Kidney (tissue), 14 donors: ENCODE results near the gene AKAP13. TPM values are rescaled to one million over a fixed set of nuclear protein-coding genes. Genes with fewer than 3 reads are reported as not detected.

Experiments
- DNase-seq, 5 donors: peaks; one replicate each; pipeline ENCODE4 v3.0.0-alpha.2; 2013 to 2020
- FAIRE-seq: peaks from 2 replicates; lab custom pipeline; 2012; peaks lifted over from hg19 to GRCh38; lab: Jason Lieb, UNC
- H3K27ac ChIP-seq, 2 donors: one replicate each; pipeline ENCODE4 v1.7.0; 2013; ENCODE audit warnings: low read depth in 2 of 2, low read length in 2 of 2, inconsistent platforms in 1 of 2
- H3K27me3 ChIP-seq: one replicate; pipeline ENCODE4 v1.7.1; 2013; ENCODE audit warnings: low read length, inconsistent platforms; ENCODE audit not compliant: control insufficient read depth, insufficient read depth
- H3K36me3 ChIP-seq, 3 donors: one replicate each; pipeline versions ENCODE4 v1.7.0 to v1.7.1; 2013; ENCODE audit warnings: low read length in 3 of 3, control low read depth in 1 of 3, inconsistent platforms in 1 of 3; ENCODE audit not compliant: insufficient read depth in 3 of 3, control insufficient read depth in 2 of 3
- H3K4me1 ChIP-seq, 3 donors: one replicate each; pipeline versions ENCODE4 v1.7.0 to v1.7.1; 2013; ENCODE audit warnings: low read length in 3 of 3, inconsistent platforms in 1 of 3, low read depth in 1 of 3; ENCODE audit not compliant: control insufficient read depth in 2 of 3, insufficient read depth in 2 of 3
- H3K4me3 ChIP-seq, 3 donors: one replicate each; pipeline versions ENCODE4 v1.7.0 to v1.8.1; 2013; ENCODE audit warnings: low read length in 3 of 3, control low read depth in 1 of 3, inconsistent platforms in 1 of 3
- H3K9ac ChIP-seq, 3 donors: one replicate each; pipeline versions ENCODE4 v1.7.0 to v1.7.1; 2013; ENCODE audit warnings: low read length in 3 of 3, control low read depth in 1 of 3, inconsistent platforms in 1 of 3
- H3K9me3 ChIP-seq, 3 donors: one replicate each; pipeline versions ENCODE4 v1.7.0 to v1.7.1; 2013; ENCODE audit warnings: low read length in 3 of 3, control low read depth in 1 of 3, inconsistent platforms in 1 of 3; ENCODE audit not compliant: control insufficient read depth in 2 of 3, insufficient read depth in 1 of 3
- CTCF ChIP-seq: IDR thresholded peaks from 3 replicates; pipeline ENCODE4 v1.5.1; 2012; ENCODE audit warnings: mild to moderate bottlenecking, moderate library complexity, borderline replicate concordance; ENCODE audit not compliant: insufficient read depth; ENCODE audit errors: extremely low read depth
- intact Hi-C: fragments of 100-400 bp; cut with DNase I; formaldehyde crosslinking; loops from one replicate; pipeline ENCODE4 v1.11.1; 2022
- polyA plus RNA-seq: library from polyadenylated mRNA; stranded (reverse); fragments of 350-450 nt; fragmentation: Illumina TruSeq; extraction: RNeasy Lipid Tissue Mini Kit (QIAGEN cat#74804); gene quantifications from one replicate; pipeline ENCODE4 v1.2.3, GENCODE V29; 2014; ENCODE audit warnings: low read depth, low replicate concordance; ENCODE audit not compliant: insufficient read depth
- total RNA-seq: library from RNA; stranded (reverse); fragmentation: NEBNext Ultra II Directional; extraction: Animal tissue kit (Norgen Biotek cat#: 25700); gene quantifications from one replicate; pipeline ENCODE4 v1.2.1, GENCODE V29; 2021
- donor health status: control.
- donor health status: control.
- donor health status: control.
- donor health status: control.
- donor health status: control.
- donor health status: DM: yes; HTN: yes; CAD: no.
- donor health status: Normal renal cell carcinoma (clear cell type).

Gene AKAP13
- total and polyA plus RNA-seq, 2 donors from 2014 or later: 18.8 to 174 TPM

- Histone ChIP-seq H3K9ac (no peak overlapping the region), H3K36me3 (no peaks in the 10 kb centered on the region), H3K27me3 (no peaks in the 10 kb centered on the region), H3K4me3 (no peak overlapping the region), H3K9me3 (no peaks in the 10 kb centered on the region), H3K27ac (no peak overlapping the region), H3K4me1 (no peaks in the 10 kb centered on the region)
- no peak for TF ChIP-seq CTCF
- intact Hi-C loops: no loop called here
- DNase-seq: no peak
- FAIRE-seq: no peak
Observed at GRCh38 chr15:85518979-85519761, 138.8 kb downstream of the AKAP13 start.

- FAIRE-seq (no peak), DNase-seq (no peak)
- TF ChIP-seq CTCF: no peak
- Histone ChIP-seq H3K27me3 (no peaks in the 10 kb centered on the region), H3K9me3 (no peaks in the 10 kb centered on the region), H3K9ac (no peak overlapping the region), H3K4me3 (no peak overlapping the region), H3K27ac (no peak overlapping the region), H3K4me1 (no peaks in the 10 kb centered on the region), H3K36me3 (no peaks in the 10 kb centered on the region)
- intact Hi-C loops: no loop called here
Observed at GRCh38 chr15:85520650-85521049, 140.2 kb downstream of the AKAP13 start.

DNA sequence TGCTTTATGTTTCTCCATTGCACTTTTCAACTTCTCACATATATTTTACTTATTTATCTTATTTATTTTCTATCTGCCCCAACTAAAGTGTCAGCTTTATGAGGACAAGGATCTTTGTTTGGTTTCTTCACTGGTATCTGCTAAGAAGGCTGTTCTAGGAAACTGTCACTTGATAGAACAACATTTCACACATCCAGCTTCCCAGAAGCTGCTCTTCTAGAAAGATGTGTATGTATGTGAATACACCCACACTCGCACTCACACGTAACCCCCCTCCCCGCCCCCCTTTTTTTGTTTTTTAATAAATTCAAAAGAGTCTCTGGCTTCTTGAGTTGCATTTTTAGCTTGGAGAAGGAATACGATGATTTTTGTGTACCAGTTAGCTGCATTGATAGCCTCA is 143.1 kb downstream of the AKAP13 start:
- no peak for TF ChIP-seq CTCF
- H3K4me3 ChIP-seq: no peak overlapping the region
- intact Hi-C loops: no loop called here

More for the DNA sequence above, 143.1 kb downstream of the AKAP13 start:
- H3K9ac ChIP-seq: no peak overlapping the region
- DNase-seq (peak in 1 of 5 donors; percentile 56), FAIRE-seq (no peak)
- no peaks in the 10 kb centered on the region for H3K9me3 ChIP-seq
- peaks cover 0 to 2% (median 0%) of the 10 kb centered on the region in 3 donors for H3K36me3 ChIP-seq
- H3K27ac ChIP-seq: no peak overlapping the region
- no peaks in the 10 kb centered on the region for H3K27me3 ChIP-seq
- H3K4me1 ChIP-seq: peaks cover 0 to 6% (median 0%) of the 10 kb centered on the region in 3 donors
